Esophagus muscularis mucosa (tissue), 4 donors: ENCODE results near the gene AKAP13.

Experiments
- EP300 ChIP-seq: sonication (generic); formaldehyde crosslinking; IDR thresholded peaks from one replicate; pipeline ENCODE4 v1.6.1; 2017; ENCODE audit warnings: antibody characterized with exemption
- POLR2A ChIP-seq: fragments of 450-650 bp; IDR thresholded peaks from one replicate; pipeline ENCODE4 v1.6.1; 2017; ENCODE audit warnings: antibody characterized with exemption, moderate library complexity, mild to moderate bottlenecking, low read depth
- POLR2AphosphoS5 ChIP-seq, 2 donors: sonication (generic); formaldehyde crosslinking; IDR thresholded peaks; one replicate each; pipeline ENCODE4 v1.6.1; 2017; ENCODE audit warnings: antibody characterized with exemption in 2 of 2
- TF ChIP-seq, protein P1 (sequence below), 3 experiments: fragments of 200-600 bp in 2 of 3; fragments of 450-650 bp in 1 of 3; sonication (generic) in 2 of 3; IDR thresholded peaks; one replicate each; pipeline ENCODE4 v1.5.1; 2017 to 2019; ENCODE audit warnings: antibody characterized with exemption in 3 of 3, mild to moderate bottlenecking in 2 of 3, moderate library complexity in 1 of 3

GRCh38 chr15:85463976-85464375 lies 83.6 kb downstream of the AKAP13 start:
- TF ChIP-seq, protein P1, sequence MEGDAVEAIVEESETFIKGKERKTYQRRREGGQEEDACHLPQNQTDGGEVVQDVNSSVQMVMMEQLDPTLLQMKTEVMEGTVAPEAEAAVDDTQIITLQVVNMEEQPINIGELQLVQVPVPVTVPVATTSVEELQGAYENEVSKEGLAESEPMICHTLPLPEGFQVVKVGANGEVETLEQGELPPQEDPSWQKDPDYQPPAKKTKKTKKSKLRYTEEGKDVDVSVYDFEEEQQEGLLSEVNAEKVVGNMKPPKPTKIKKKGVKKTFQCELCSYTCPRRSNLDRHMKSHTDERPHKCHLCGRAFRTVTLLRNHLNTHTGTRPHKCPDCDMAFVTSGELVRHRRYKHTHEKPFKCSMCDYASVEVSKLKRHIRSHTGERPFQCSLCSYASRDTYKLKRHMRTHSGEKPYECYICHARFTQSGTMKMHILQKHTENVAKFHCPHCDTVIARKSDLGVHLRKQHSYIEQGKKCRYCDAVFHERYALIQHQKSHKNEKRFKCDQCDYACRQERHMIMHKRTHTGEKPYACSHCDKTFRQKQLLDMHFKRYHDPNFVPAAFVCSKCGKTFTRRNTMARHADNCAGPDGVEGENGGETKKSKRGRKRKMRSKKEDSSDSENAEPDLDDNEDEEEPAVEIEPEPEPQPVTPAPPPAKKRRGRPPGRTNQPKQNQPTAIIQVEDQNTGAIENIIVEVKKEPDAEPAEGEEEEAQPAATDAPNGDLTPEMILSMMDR (IDR thresholded peaks at IDR 0.05), result no peak
- TF ChIP-seq POLR2A (no peak), POLR2AphosphoS5 (IDR thresholded peaks at IDR 0.05) (no peak), EP300 (no peak)
